NCI-H2227 (cell line): Measurements from ENCODE around the gene MYT1.

Experiments
- DNase-seq: peaks from one replicate; lab custom pipeline; 2025; ENCODE audit not compliant: unreplicated experiment; lab: John Stamatoyannopoulos, UW

MYT1 gene

DNA sequence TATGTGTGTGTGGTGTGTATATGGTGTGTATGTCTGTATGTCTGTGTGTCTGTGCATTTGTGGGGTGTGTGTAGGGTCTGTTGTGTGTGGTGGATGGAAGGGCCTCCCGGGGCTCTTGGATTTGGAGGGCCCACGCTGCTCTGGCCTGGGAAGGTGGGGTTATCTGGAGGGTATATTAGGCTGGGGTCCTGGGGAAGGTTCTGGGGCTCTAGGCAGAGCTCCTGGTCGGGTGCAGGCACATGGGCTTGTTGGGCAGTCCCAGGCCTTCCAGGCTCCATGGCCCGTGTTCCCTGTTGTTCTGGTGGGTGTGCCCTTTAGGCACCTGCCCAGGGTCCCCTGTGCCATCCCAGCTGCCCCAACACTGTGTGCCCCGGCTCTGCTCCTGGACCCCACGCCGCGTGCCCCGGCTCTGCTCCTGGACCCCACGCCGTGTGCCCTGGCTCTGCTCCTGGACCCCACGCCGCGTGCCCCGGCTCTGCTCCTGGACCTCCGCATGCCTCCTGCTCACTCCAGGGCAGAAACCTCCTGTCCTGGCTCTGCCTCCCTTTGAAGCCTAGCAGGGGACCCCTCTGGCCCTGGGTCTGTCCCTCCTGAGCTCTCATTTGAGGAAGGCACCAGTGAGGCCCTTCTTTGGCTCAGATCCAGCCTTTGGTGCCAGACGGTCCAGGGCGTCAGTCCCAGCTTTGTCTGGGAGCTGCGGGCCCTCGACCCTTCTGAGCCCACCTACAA lies 10.2 kb upstream of the MYT1 start:
- no peak for DNase-seq

DNA sequence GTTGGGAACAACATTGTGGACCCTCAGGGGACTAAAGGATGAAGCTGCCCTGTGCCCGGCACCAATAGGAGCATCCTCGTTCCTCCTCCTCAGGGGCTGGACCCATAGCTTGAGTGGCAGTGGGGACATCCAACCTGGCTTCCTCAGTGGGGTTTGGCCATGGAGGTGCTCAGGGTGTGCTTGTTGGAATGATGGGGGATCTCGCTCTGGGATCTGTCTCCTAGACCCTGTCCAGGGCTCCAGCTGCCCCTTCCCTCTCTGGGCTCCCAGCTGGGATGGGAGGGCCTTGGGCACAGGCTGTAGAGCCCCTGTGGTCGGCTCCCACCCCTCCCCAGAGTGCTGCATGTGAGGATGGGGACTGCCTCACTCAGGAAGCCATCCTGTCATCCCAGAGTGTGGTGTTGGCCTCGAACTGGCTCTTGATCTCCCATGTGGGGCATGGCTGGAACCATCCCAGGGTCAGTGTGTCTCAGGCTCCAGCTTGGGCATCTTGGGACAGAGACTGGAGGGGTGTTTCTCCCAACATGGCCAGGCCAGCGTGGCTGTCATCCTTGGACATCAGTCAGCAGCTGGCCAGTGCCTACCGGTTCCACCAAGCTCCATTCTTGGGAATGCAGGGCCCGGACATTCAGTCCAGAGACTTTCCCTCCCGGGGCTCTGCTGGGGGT lies 9.5 kb upstream of the MYT1 start:
- DNase-seq = no peak

DNA sequence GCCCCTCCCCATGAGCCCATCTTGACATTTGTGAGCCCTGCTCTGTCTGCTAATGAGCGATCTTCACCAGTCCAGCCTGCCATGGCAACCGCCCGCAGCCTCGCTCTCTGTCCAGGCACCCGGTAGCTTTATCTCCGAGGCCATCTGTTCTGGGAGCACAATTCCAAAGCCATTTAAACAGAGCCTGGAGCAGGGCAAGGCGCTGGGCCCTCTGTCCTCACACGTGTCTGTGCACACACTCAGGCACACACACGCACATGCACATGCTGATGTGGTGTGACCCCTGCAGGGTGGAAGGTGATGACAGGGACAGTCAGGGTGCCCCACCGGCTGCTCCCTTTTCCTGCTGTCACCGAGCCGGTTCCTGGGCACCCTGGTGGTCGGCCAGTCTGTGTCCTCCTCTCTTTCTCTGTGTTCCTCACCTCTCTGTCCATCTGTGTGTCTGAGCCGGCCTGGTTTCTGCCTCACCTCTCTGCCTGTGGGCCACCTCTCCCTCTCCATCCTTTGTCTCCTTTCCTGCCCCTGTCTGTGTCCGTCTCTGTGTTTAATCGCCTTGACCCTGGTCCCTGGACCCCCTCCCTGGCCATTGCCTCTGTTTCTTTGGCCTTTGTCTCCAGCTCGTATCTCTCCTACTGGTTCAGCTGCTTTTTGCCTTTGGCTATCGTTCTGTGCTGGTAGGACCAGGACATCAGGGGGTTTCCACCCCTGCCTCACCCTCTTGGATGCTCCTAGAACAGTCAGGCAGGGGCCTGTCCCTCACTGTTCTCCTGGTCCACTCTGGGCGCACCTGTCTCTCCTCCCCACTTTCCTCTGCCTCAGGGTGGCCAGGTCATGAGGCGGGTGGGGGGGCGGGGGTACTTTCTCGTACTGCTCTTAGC lies 8.8 kb upstream of the MYT1 start:
- DNase-seq = no peak

GRCh38 chr20:64156136-64156885 lies 7.9 kb upstream of the MYT1 start:
- DNase-seq = peak; percentile 34

- DNase-seq = no peak
These were observed 7.1 kb upstream of the MYT1 start for GRCh38 chr20:64156886-64157875.

DNA sequence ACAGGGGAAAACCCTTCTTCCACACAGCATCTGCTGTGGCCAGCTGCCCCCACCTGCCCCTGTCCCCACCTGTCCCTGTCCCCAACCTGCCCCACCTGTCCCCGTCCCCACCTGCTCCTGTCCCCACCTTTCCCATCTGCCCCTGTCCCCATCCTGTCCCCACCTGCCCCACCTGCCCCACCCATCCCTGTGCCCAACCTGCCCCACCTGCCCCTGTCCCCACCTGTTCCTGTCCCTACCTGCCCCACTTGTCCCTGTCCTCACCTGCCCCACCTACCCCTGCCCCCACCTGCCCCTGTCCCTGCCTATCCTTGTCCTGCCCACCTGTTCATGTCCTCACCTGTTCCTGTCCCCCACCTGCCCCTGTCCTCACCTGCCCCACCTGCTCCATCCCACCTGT lies 6.4 kb upstream of the MYT1 start:
- no peak for DNase-seq

DNA sequence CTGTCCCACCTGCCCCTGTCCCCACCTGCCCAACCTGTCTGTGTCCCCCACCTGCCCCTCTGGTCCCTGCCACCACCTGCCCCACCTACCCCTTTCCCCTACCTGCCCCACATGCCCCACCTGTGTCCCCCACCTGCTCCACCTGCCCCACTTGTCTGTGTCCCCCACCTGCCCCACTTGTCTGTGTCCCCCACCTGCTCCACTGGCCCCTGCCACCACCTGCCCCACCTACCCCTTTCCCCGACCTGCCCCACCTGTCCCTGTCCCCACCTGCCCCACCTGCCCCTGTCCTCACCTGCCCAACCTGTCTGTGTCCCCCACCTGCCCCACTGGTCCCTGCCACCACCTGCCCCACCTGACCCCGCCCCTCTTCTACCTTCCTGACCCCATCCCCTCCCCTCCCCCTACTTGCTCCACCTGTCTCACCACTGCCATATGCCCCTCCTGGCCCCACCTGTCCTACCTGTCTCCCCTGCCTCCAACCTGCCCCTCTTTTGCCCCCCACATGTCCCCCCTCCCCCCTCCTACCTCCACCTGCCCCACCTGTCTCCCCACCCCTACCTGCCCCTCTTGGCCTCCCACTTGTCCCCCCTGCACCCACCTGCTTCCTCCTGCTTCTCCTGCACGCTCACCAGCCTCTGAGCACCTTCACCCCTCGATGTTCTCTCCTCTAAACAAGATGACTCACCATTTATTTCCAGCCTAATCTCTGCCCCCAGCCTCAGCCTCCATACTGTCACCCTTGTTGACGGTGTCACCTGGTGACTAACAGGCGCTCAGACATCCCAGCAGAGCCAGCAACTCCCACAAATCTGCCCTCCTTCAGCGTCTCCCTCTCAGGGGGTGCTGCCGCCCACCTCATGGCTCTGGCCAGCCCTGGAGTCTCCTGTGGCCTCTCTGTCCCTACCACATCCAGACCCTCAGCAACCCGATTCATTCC lies 5.6 kb upstream of the MYT1 start:
- no peak for DNase-seq

- no peak for DNase-seq
These were observed 5.0 kb upstream of the MYT1 start for GRCh38 chr20:64159286-64159680.

GRCh38 chr20:64159711-64160110 lies 4.5 kb upstream of the MYT1 start:
- no peak for DNase-seq

DNA sequence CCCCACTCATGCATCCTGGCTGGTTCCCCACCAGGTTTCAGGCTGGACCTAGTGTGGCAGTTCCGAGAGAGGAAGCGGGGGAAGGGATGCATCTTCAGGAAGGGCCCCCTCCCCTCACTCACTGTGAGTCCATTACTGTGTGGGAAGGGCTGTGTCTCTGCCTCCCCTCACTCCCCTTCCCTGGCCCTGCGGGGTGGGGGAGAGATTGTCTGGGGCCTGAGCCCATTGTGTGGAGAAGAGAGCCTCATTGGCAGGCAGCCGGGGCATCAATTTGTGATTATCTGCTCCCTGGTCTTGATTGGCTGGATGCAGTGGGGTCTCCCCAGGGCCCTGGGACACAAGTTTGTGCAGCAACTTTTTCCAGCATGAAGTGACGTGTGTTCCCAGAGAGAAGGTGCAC lies 4.1 kb upstream of the MYT1 start:
- peak; percentile 34 for DNase-seq

DNA sequence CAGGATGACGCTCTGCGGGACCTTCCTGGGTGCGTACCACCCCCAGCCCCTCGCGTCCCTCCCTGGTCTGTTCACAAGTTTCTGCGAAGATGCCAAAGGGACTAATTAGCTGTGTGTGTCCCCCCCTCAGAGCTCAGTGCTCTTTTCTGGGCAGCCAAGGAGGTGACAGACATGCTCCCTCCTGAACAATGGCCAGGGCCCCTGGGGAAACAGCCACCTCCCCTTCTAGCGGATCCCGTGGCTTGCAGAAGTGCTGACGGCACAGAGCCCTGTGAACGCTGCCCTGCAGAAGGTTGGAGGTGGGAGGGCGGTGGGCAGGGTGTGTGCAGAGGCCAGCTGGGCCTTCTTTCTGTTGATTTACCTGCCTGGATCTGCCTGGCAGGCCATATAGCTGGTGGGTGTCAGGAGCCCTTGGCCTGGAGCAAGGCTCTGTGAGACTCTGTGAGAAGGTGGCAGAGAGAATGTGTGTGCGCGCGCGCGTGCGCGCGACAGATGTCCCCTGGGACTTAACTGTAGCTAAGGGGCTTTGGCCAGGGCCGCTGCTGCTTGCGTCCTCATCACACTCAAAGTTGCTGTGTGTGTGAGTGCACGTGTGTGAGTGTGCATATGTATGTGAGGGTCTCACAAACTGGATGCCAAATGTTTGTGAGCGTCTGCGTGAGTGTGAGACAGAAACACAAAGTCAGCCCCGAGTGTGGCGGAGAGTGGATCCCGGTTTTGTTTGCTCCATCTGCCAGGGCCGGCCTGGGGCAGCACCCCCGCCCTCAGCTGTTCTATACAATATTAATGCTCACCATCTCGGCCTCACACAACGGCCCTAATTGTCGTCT lies 3.5 kb upstream of the MYT1 start:
- DNase-seq = peak; percentile 49

DNA sequence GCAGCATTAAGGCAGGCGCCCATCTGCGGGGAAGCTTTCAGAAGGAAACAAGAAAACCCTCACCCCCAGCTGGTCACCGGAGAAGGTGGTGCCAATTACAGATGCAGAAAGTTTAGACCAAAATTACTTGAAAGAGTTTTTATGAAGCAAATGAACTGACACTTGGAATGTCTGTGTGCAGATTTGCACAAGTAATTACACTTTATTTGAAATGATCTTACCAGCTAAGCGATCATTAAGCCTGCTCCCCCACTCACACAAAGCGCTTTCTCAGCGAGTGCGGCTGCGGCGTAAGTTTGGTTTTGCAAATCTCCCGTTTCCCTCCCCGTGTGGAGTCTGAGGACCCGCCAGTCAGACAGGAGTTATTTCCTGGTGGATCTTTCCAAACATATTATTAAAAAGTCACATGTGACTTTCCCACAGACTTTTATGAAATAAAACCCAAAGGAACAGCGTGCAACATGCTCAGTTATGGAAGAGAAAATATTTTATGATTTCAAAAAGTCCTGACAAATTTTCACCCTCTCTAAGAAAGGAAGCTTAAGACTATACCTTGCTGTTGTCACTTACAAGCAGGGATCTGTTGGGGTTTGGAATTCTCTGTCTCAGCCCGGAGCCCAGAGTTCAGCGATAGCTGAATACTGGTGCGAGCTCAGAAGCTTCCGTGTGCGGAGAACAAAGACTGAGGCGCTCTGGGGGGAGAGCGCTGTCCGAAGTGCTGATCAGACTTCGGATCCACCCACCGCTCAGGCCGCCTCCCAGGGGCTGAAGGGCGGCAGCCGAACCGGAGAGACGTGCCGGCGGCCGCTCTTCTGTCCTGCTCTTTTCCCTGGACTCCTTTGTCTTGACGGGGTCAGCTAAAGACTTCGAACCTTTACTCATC lies 2.7 kb upstream of the MYT1 start:
- peak; percentile 58 for DNase-seq

DNA sequence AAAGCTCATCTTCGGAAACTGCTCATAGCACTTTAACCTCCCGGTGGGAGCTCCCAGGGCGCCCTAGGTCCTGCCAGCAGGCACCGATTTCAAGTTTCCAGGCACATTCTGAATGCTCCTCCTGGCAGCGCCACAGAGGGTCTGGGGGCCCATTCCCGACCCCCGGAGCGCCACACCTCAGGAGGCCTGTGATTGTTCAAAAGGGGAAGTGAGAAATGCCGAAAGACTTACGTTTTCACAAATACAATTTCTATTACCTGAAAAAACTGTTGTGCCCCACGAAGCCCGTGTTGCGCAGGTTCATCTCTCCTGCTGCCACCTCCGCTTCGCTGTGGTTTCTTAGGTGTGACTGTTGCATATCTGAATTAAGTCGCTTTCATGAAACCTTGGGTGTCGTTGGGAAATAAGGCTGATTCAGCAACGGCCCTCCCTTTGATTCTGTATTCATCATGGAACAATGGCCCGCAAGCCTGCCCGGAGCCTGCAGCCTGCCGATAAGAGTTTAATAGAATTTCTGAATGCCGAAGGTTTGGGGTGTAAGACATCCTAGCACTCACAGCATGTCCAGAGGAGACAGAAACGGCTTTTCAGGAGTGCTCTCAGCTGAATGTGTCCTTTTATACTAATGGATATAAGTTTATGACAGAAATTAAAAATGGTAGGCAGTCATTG lies 1.9 kb upstream of the MYT1 start:
- DNase-seq = no peak

DNA sequence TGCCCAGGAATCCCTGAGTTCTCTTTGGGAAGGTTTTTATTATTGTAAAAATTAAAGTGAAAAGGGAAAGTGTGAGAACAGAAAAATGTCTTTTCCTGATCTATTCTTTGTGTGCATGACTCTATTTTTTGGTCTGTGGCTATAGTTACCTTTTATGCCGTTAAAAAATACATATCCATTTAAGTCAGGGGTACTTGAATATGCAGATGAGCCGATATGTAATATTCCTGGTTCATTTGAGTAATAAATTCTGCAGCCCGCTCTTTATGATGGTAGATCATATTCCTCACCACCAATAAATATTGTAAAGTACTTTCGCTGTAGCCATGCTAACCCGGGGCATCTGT lies 503 bp upstream of the MYT1 start:
- no peak for DNase-seq

GRCh38 chr20:64165866-64166600 lies 1.8 kb downstream of the MYT1 start:
- no peak for DNase-seq
